ENCODE data around the gene ESR2. TPM values are rescaled to one million over a fixed set of nuclear protein-coding genes. Genes with fewer than 3 reads are reported as not detected.

The ESR2 gene
- total and polyA plus RNA-seq, 2 of the 8 experiments (the other 6 are each of a cell fraction or from before 2014, with no cell fraction given) = 0.19 to 0.23 TPM

DNA sequence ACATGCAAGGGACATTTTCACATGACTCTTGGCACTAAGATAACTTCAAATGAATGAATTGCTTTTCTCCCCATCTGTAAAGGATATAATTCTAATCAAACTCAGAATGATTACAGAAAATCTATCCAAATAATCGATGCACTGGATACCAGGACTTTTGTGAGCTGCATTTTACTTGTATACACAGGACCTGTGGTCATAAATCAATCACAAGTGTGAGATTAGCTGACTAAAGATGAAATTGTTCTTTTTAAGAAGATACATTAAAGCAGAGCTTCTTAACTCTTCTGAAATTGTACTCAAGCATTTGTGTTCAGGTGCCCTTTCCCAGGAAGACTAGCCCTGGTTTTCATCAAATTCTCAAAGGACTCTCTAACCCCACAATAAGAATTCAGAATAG is 66.3 kb downstream of the ESR2 start:
- H2BK120ac ChIP-seq (replicated peaks; ENCODE audit: low read depth, low read length) = no peak overlapping the region
- no peak overlapping the region for H2BK20ac ChIP-seq (ENCODE audit: low read length)
- no peak overlapping the region for H4K5ac ChIP-seq (ENCODE audit: insufficient read length, low read depth, low read length)
- H3K79me2 ChIP-seq (ENCODE audit: control insufficient read depth in 1 of 2, insufficient read depth in 2 of 2, low read length in 2 of 2) = no peaks in the 10 kb centered on the region
- H2BK15ac ChIP-seq (ENCODE audit: low read length) = no peak overlapping the region
- DNase-seq (ENCODE audit: low read depth in 1 of 2, low spot score in 2 of 2) = no peak
- H4K20me1 ChIP-seq (replicated peaks in 1 of 2; ENCODE audit: control insufficient read depth in 1 of 2, insufficient read depth in 2 of 2, low read length in 2 of 2) = peaks cover 0 to 1% of the 10 kb centered on the region in 2 experiments
- H3K27me3 ChIP-seq (replicated peaks in 1 of 4; ENCODE audit: control insufficient read depth in 3 of 4, extremely low read depth in 1 of 4, insufficient read depth in 3 of 4, low read length in 3 of 4) = no peaks in the 10 kb centered on the region
- WGBS, 2 experiments (ENCODE audit: extremely low coverage in 1 of 2, insufficient coverage in 1 of 2, insufficient read length in 1 of 2, insufficient replicate concordance in 2 of 2, low coverage in 1 of 2, low lambda C conversion rate in 2 of 2, missing lambda C conversion rate in 1 of 2) = 83% methylated on average over 1 of the region's 1 CpG; no CpG with 5 or more reads in 1 of the 2 experiments
- H3K9ac ChIP-seq (replicated peaks in 1 of 4; ENCODE audit: extremely low read depth in 1 of 4, low read depth in 3 of 4, low read length in 3 of 4) = no peak overlapping the region
- no peak overlapping the region for H3K18ac ChIP-seq (ENCODE audit: extremely low read depth, low read length)
- no peak overlapping the region for H3K14ac ChIP-seq (ENCODE audit: insufficient read length)
- no peaks in the 10 kb centered on the region for H3K9me3 ChIP-seq (ENCODE audit: insufficient read depth in 2 of 2, low read depth in 1 of 2, low read length in 1 of 2)
- no peak overlapping the region for H2BK12ac ChIP-seq (ENCODE audit: low read depth, low read length)
- no peak for FAIRE-seq
- H3K27ac ChIP-seq (ENCODE audit: low read depth, low read length) = no peak overlapping the region
- H4K8ac ChIP-seq (ENCODE audit: extremely low read depth, insufficient read depth, low read length) = no peak overlapping the region
- no peak overlapping the region for H3K4ac ChIP-seq (replicated peaks; ENCODE audit: insufficient read length, low read depth, low read length)
- TF ChIP-seq RFX5 (IDR thresholded peaks at IDR 0.05; ENCODE audit: borderline replicate concordance, low read depth, low read length) = no peak
- TF ChIP-seq POLR2A (IDR thresholded peaks at IDR 0.05; ENCODE audit: control extremely low read depth in 1 of 2, low read depth in 2 of 2, low read length in 2 of 2) = no peak
- TF ChIP-seq RXRA (IDR thresholded peaks at IDR 0.05; ENCODE audit: insufficient read depth, low read depth, low read length) = no peak
- no peak for TF ChIP-seq TAF7 (optimal IDR thresholded peaks at IDR 0.05; ENCODE audit: borderline replicate concordance, low read depth, low read length)
- no peak for TF ChIP-seq CHD2 (IDR thresholded peaks at IDR 0.05; ENCODE audit: low read length)
- POLR2A ChIA-PET (ENCODE audit: partially characterized antibody) = no interaction called here
- H4K91ac ChIP-seq (replicated peaks; ENCODE audit: insufficient read length, low read length) = no peak overlapping the region
- H2AFZ ChIP-seq (ENCODE audit: low read length) = no peak overlapping the region
- H3K36me3 ChIP-seq (ENCODE audit: control insufficient read depth in 2 of 4, insufficient read depth in 4 of 4, low read length in 3 of 4) = peaks cover 3 to 47% (median 25%) of the 10 kb centered on the region in 4 experiments
- no peak overlapping the region for H2BK5ac ChIP-seq (ENCODE audit: low read depth, low read length)
- no peaks in the 10 kb centered on the region for H3K4me1 ChIP-seq (replicated peaks in 1 of 4; ENCODE audit: control insufficient read depth in 3 of 4, insufficient read depth in 4 of 4, low read length in 3 of 4)
- no peaks in the 10 kb centered on the region for H3K23me2 ChIP-seq (ENCODE audit: low read depth, low read length)
- no peaks in the 10 kb centered on the region for H3K79me1 ChIP-seq (ENCODE audit: low read depth, low read length)
- no peak overlapping the region for H2AK5ac ChIP-seq (ENCODE audit: low read depth, low read length)
- H3K4me2 ChIP-seq (ENCODE audit: insufficient read depth in 1 of 2, low read depth in 2 of 2, low read length in 2 of 2) = no peak overlapping the region
- H3K23ac ChIP-seq (ENCODE audit: insufficient read length) = no peak overlapping the region
- H3K4me3 ChIP-seq (ENCODE audit: extremely low read depth in 1 of 4, insufficient read depth in 2 of 4, low read depth in 3 of 4, low read length in 4 of 4) = no peak overlapping the region
- H3K56ac ChIP-seq (replicated peaks; ENCODE audit: insufficient read length, low read depth, low read length) = no peak overlapping the region
- CTCF ChIA-PET (ENCODE audit: partially characterized antibody) = interaction anchor here (0.6 to 1.3 kb wide), 2 partner anchors 37 to 67 kb away, joined by 3 to 5 read pairs; partner anchors contain the start of gene ESR2
